ES-I3 (cell line): Measurements from ENCODE around the gene EIF1AX.
"Not testable (repeated sequence)": the region's sequence is repeated elsewhere in the genome, so short reads cannot be mapped to it uniquely, and the experiment has no call there.

Experiments
- H3K36me3 ChIP-seq: 2 replicates; pipeline ENCODE4 v1.6.1; 2013; ENCODE audit warnings: mild to moderate bottlenecking, low read length, control low read depth, moderate library complexity; ENCODE audit not compliant: insufficient read depth
- H3K4me1 ChIP-seq: 2 replicates; pipeline ENCODE4 v1.6.1; 2013; ENCODE audit warnings: mild to moderate bottlenecking, control low read depth, low read length; ENCODE audit not compliant: insufficient read depth
- H3K9ac ChIP-seq: 2 replicates; pipeline ENCODE4 v1.6.1; 2013; ENCODE audit warnings: low read depth, mild to moderate bottlenecking, low read length, moderate library complexity
- H3K9me3 ChIP-seq: 2 replicates; pipeline ENCODE4 v1.6.1; 2013; ENCODE audit warnings: mild to moderate bottlenecking, low read length, moderate library complexity; ENCODE audit not compliant: control insufficient read depth, insufficient read depth

EIF1AX gene, protein sequence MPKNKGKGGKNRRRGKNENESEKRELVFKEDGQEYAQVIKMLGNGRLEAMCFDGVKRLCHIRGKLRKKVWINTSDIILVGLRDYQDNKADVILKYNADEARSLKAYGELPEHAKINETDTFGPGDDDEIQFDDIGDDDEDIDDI

GRCh38 chrX:20141281-20142220 lies at the start of gene EIF1AX:
Gene EIF1AX (minus strand): TSS chrX:20141838. CDS start chrX:20141640, 198 bp downstream.
- peaks cover 4% of the 10 kb centered on the region; the same call in 1 of the 2 replicates for H3K36me3 ChIP-seq
- H3K4me1 ChIP-seq, result no peaks in the 10 kb centered on the region

DNA sequence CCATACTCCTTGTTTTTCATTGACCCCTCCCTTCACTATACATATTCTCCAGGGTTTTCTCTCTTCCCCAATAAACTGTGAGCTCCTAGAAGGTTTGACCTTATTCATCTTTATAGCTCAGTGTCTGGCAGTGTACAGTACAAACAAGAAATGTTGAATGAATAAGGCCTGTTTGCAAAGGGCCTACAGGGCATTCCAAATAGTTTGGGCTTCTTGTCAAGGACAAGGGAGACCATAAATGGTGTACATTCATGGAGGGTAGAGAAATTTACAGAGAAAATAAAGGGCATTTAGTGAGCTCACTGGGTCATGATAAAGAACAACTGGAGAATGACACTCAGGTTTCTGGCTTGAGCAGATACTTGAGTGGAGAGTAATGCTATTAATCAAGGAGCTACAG lies 47.5 kb upstream of the EIF1AX start:
- H3K4me1 ChIP-seq, result no peaks in the 10 kb centered on the region
- H3K9ac ChIP-seq, result no peak overlapping the region
- H3K9me3 ChIP-seq, result no peaks in the 10 kb centered on the region
- H3K36me3 ChIP-seq, result no peaks in the 10 kb centered on the region

More at GRCh38 chrX:20141281-20142220, at the start of gene EIF1AX:
- H3K9ac ChIP-seq, result peak within 1 kb of the TSS; percentile 88
- no peaks in the 10 kb centered on the region for H3K9me3 ChIP-seq

GRCh38 chrX:20181598-20182329 lies 40.1 kb upstream of the EIF1AX start:
- H3K4me1 ChIP-seq, result no peaks in the 10 kb centered on the region
- no peaks in the 10 kb centered on the region; the same call in 1 of the 2 replicates for H3K9me3 ChIP-seq
- no peak overlapping the region for H3K9ac ChIP-seq
- H3K36me3 ChIP-seq, result peaks cover 3% of the 10 kb centered on the region

GRCh38 chrX:20177093-20177492 lies 35.5 kb upstream of the EIF1AX start:
- Histone ChIP-seq H3K9ac (no peak overlapping the region), H3K36me3 (peaks cover 7% of the 10 kb centered on the region), H3K9me3 (no peaks in the 10 kb centered on the region; the same call in 1 of the 2 replicates), H3K4me1 (no peaks in the 10 kb centered on the region)

DNA sequence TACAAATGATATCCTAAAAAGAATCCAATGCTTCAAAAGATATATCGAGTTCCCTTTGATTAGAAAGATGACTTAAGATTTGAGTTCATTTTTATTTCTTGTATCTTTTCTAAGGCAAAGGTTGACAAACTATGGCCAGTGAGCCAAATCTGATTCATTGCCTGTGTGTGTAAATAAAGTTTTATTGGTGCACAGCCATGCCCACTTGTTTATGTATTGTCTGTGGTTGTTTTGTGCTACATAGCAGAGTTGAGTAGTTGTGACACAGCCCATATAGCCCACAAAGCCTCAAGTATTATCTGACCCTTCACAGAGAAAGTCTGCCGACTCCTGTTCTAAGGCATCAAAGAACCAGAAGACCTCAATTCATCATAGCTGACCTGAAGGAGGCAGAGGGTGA lies 32.2 kb upstream of the EIF1AX start:
- Histone ChIP-seq H3K9me3 (no peaks in the 10 kb centered on the region), H3K4me1 (no peaks in the 10 kb centered on the region), H3K36me3 (peaks cover 8% of the 10 kb centered on the region), H3K9ac (no peak overlapping the region)

DNA sequence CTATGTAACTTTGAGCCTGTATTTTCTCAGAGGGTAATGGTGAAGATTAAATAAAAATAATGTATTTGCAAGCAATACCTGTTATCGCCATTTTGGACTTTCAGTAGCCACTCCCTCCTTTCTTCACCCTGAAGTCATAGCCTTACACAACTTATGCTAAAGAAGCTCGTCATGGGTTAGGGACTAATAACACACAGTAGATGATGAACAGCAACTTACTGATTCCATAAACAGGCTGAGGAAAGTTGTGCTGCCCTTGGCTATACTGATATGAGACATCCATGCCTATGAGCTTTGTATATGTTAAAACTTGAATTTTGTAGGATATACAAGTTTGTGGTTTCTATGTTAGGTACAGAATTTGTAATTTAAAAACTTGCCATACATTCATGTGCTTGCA lies 31.7 kb upstream of the EIF1AX start:
- H3K9ac ChIP-seq, result no peak overlapping the region
- H3K9me3 ChIP-seq, result no peaks in the 10 kb centered on the region
- H3K4me1 ChIP-seq, result no peaks in the 10 kb centered on the region
- peaks cover 8% of the 10 kb centered on the region for H3K36me3 ChIP-seq

- Histone ChIP-seq H3K4me1 (no peaks in the 10 kb centered on the region), H3K9me3 (no peaks in the 10 kb centered on the region), H3K36me3 (peaks cover 12% of the 10 kb centered on the region), H3K9ac (no peak overlapping the region)
Measured at GRCh38 chrX:20171887-20172286, 30.2 kb upstream of the EIF1AX start.

GRCh38 chrX:20162516-20162915 lies 20.9 kb upstream of the EIF1AX start:
- not testable (repeated sequence) for H3K36me3 ChIP-seq, H3K9ac ChIP-seq, H3K9me3 ChIP-seq, H3K4me1 ChIP-seq

DNA sequence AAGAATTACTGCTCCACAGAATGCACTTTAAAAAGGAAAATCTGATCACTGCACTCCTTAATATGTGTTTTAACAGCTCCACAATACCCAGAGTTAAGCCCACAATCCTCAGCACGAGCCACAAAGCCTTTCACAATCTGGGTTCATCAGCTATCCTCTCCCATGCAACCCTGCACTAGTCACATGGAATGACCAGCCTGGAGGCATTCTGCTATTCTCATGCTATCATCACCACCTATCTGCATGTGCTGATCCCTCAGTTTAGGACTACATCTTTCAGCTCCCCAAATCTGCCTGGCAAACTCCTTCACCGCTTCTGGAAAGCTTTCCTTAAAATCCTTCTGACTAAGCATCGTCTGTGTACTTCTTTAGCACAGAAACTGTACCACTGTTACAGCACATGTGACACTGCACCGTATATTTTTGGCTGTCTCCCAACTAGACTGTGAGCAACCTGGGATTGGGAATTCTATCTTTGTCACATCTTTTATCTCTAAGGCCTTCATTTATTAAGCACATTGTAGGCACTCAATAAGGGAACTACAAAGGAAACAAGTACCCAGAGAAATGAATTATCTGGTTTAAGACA lies 18.3 kb upstream of the EIF1AX start:
- no peaks in the 10 kb centered on the region for H3K9me3 ChIP-seq

DNA sequence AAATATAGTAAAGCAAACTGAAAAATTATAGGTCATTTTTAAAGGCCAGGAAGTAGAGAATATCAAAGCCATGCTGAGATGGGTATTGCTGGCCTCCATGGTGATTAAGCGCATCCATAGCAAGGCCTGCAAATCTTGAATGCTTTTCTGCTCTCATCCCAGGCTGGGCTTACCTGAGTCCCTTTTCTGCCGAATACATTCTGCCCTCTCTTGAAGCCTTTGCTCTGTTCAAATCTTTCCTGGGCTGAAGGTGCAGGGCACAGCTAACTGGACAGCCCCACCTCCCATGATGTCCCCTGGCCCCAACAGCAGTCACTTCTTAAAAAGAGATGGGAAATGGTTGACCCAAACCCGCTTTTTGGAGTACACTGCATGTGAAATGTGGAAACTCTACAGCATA lies 10.1 kb upstream of the EIF1AX start:
- no peaks in the 10 kb centered on the region for H3K4me1 ChIP-seq
- no peak overlapping the region for H3K9ac ChIP-seq
- H3K36me3 ChIP-seq, result peaks cover 3% of the 10 kb centered on the region
- no peaks in the 10 kb centered on the region for H3K9me3 ChIP-seq

More for the DNA sequence above, 18.3 kb upstream of the EIF1AX start:
- Histone ChIP-seq H3K36me3 (peaks cover 5% of the 10 kb centered on the region), H3K4me1 (no peaks in the 10 kb centered on the region), H3K9ac (no peak overlapping the region)

DNA sequence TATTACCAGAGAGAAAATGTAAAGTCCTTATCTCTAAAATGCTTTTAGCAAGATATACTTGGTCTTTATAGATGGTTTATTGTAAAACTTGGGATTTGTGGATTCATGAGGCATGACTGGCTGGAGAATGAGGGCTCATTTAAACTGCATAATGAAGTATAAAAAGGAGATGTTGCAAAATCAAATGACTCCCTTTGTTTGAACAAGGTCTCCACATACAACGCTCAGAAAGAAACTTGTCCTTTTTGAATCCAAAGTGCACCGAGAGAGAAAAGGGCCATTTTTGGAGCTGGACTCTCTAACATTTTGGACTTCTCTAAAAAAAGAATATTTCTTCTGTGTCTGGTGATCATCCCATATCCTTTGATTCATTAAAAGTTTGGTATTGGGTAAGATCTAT lies 7.7 kb upstream of the EIF1AX start:
- Histone ChIP-seq H3K4me1 (no peaks in the 10 kb centered on the region), H3K9me3 (no peaks in the 10 kb centered on the region), H3K9ac (no peak overlapping the region), H3K36me3 (no peaks in the 10 kb centered on the region)

DNA sequence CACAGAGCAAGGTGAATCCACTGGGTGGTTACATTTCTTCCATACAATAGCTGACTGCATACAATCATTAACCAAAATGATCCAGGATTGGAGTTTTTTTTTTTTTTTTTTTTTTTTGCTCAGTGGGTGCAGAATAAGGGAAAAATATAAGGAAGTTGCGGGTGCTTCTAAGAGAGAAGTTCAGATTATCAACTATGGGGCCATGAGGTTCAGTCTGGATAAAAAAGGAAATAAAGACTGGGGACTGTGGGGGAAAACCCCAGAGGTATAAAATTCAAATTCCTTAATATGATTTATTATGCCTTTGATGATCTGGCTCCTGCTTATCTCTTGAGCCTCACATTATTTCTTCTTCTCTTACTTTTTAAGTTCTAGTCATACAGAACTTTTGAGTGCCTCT lies 5.9 kb upstream of the EIF1AX start:
- Histone ChIP-seq H3K4me1 (no peaks in the 10 kb centered on the region), H3K9ac (no peak overlapping the region), H3K36me3 (no peaks in the 10 kb centered on the region), H3K9me3 (no peaks in the 10 kb centered on the region)

DNA sequence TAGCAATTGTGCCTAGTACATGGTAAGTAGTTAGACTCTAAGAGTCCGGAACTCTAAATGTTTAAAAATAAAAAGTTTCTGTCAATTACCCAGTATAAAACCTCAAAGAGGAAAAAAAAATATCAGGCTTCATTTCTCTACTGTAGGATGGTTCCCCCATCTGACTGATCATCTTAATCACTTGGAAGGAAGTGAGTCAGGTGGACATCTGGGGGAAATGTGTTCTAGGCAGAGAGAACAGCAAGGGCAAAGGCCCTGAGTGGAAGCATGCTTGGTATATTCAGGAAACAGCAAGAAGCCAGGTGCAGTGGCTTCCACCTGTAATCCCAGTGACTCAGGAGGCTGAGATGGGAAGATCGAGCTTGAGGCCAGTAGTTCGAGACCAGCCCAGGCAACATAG lies 2.9 kb upstream of the EIF1AX start:
- Histone ChIP-seq H3K36me3 (no peaks in the 10 kb centered on the region), H3K9me3 (no peaks in the 10 kb centered on the region), H3K9ac (no peak overlapping the region), H3K4me1 (no peaks in the 10 kb centered on the region)

DNA sequence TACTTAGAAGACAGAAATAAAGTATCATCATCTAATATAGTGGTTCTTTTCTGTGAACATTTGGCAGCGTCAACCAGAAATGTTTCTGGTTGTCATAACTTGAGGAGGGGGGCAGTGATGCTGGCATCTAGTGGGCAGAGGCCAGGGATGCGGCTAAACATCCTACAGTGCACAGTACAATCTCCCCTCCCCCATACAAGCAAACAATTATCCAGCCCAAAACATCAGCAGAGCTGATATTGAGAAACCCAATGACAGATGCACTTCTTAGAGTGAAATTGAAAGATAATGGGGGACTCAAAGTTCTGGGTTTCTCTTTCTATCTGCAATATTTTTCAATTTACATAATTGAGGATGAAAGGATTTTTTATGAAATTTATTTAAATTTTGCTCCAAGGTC lies 1.9 kb upstream of the EIF1AX start:
- Histone ChIP-seq H3K4me1 (no peaks in the 10 kb centered on the region), H3K9ac (no peak overlapping the region), H3K36me3 (no peaks in the 10 kb centered on the region), H3K9me3 (no peaks in the 10 kb centered on the region)
